NCI-H1105 (cell line): ENCODE measurements around the gene CARD11.

ENCODE experiments used
- DNase-seq: peaks from one replicate; lab custom pipeline; 2025; lab: John Stamatoyannopoulos, UW

CARD11 gene

GRCh38 chr7:2981103-2981480 is 62.6 kb downstream of the CARD11 start:
- no peak for DNase-seq

DNA sequence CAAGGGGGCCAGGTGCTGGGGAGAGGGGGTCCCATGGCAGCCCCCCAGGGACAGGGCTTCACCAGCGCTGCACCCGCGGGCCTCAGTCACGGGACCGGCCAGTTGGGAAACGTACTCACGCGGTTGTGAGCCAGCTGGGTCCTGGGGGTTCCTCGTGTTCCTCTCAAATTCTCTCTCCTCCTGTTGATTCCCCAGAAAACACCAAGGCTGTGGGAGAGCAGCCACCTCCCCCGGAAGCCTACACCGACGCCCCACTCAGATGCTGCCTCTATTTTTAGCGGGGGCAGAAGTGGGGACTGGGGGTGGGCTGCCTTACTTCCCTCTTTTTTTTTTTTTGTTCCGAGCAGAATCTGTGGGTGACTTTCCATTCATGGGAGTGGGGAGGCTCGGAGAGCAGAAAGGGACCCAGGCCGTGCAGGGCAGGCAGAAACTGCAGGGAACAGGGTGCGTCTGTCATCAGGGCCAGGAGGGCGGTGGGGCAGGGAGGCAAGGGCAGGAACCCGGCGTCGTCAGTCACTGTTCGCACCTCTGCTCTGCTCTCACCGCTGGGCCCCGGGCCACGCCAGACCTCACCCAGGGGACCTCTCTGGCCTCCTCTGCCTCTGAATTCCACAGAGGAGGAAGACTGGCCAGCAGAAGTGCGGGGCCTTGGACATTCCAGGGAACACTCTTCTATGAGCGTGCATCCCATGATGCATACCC is 63.1 kb downstream of the CARD11 start:
- no peak for DNase-seq

- DNase-seq, result no peak
Measured at GRCh38 chr7:2979951-2980350, 63.7 kb downstream of the CARD11 start.

DNA sequence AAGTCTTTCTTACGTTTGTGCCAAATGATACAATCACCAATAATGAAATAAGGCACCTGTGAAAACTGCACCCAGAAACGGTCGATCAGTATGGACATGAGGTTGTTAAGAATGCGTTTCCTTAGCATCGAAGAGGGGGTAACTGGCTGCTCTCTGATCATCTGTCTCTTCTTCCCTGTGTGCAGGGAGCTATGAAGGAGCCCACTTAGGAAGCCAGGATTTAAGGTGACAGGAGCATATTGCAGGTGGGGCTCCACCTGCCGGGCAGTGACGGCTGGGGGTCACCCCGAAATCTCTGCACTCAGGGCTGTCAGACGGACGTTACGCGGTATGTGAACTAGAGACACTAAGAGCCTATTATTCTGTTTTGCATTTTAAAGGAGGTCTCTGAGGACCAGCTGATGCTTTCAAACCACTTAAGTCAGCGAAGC is 64.5 kb downstream of the CARD11 start:
- DNase-seq, result no peak

GRCh38 chr7:2978408-2978807 is 65.3 kb downstream of the CARD11 start:
- DNase-seq, result no peak

- no peak for DNase-seq
Measured at GRCh38 chr7:2975821-2976371, 67.8 kb downstream of the CARD11 start.

GRCh38 chr7:2974093-2974819 is 69.4 kb downstream of the CARD11 start:
- DNase-seq, result no peak

- DNase-seq, result no peak
Measured at GRCh38 chr7:2972835-2973161, 70.9 kb downstream of the CARD11 start.

DNA sequence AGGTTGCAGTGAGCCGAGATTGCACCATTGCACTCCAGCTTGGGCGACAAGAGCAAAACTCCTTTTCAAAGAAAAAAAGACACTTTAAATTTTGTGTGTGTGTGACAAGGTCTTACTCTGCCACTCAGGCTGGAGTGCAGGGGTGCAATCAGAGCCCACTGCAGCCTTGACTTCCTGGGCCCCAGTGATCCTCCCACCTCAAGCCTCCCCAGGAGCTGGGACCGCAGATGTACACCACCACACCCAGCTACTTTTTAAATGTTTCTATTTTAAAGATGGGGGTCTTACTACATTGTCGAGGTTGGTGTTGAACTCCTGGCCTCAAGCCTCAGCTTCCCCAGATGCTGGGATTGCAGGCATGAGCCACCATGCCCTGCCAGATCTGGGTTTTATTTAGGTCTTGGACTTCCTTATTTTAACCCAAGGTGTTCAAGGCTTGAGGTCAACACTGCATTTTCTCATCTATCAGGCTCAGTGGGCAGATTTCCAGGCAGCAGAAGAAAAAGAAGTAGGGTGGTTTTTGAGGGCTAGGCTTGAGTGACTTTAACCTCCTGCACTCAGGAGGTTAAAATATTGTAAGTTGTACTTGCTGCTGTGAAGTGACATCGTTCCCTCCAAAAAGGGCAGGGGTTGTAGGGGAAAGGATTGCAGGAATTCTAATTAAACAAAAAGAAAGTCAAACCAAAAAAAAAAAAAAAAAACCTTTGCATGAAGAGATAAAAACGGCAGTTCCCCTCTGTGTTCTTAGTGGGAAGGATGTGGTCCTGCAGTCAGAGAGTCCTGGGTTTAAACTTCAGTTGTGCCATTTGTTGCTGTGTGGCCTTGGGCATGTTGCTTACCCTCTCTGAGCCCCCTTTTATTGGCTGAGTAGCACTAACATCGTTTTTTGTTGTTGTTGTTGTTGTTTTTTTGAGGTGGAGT is 71.5 kb downstream of the CARD11 start:
- DNase-seq, result no peak

DNA sequence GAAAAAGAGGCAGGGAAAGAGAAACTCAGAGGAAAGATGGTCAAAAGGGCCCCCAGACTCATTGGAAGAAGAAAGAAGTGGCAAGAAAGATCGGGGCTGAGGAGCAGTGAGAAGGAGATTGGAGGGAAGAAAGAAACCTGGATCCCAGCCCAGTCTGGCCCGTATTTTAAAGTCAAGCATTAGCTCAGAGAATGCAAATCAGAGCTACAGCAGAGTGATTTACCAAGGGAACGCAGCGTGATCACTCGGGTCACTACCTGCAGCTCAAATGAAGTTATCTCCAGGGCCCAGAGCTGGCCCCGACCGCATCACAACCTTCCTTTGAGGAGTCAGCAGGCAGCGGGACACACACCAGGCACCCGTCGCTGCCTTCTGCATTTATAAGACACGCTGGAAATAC is 72.8 kb downstream of the CARD11 start:
- DNase-seq, result no peak

GRCh38 chr7:2970307-2970664 is 73.4 kb downstream of the CARD11 start:
- DNase-seq, result no peak

- DNase-seq, result no peak
Measured at GRCh38 chr7:2969398-2970306, 74.0 kb downstream of the CARD11 start.

- no peak for DNase-seq
Measured at GRCh38 chr7:2968616-2969397, 74.9 kb downstream of the CARD11 start.

GRCh38 chr7:2968176-2968575 is 75.5 kb downstream of the CARD11 start:
- DNase-seq, result no peak

DNA sequence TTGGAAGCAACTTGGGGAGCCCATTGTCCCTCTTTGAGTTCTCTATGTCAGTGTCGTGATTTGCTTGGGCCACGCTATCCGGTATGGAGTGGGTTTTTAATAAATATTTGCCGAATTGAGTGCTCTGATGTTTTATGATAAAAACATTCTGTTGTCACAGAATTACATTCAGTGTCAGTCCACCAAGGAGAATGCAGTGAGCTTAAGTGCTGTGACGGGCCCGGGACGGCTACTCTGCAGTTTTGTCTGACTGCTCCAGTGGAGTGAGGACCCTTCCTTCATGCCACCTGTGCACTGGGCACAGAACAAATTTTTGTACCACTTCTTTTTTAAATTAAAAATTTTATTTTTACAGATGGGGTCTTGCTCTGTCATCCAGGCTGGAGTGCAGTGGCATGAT is 76.0 kb downstream of the CARD11 start:
- DNase-seq, result no peak

DNA sequence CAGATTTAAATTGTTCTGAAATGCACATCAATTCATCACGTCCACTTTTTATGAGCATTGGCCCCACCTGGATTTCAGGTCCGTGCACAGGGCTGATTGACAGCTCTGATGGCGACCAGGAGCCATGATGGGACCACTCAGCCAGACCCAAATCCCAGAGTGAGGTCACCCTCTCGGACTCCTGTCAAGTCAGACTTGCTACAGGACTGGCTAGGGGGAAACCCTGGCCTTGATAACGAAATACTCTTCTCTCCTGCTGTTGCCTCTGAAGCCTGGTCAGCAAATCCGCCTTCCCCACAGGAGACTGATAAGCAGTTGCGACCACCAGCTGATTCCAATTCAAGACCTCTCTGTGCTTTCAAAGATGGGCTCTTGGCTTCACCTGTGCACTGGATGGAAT is 76.4 kb downstream of the CARD11 start:
- no peak for DNase-seq

GRCh38 chr7:2966466-2967078 is 77.1 kb downstream of the CARD11 start:
- no peak for DNase-seq

DNA sequence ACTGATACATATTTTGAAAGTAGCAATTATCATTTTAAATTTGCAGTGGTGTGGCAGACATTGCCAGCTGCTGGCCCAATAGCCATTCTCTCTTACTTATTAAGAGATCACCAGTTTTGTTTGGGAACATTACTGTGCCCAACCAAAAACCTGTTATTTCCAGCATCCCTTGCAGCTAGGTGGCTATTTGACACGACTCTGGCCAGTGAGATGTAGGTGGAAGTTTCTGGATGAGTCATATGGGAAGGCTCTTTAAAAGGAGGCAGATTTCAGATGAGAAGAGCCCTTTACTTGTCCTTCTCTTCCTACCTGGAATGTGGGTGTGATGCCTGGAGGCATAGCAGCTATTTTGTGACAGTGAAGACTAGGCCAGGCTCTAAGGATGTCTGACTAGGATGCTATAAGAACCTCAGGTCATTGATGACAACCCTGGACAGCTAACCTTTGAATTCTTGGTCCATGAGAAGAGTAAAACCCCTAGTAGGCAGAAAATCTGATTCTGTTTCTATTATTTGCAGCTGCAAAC is 77.9 kb downstream of the CARD11 start:
- DNase-seq, result no peak

- no peak for DNase-seq
Measured at GRCh38 chr7:2965301-2965700, 78.4 kb downstream of the CARD11 start.

- DNase-seq, result no peak
Measured at GRCh38 chr7:2964208-2964607, 79.5 kb downstream of the CARD11 start.
